Osteocyte (in vitro differentiated cells): ENCODE results near the gene AREG. TPM values are rescaled to one million over a fixed set of nuclear protein-coding genes. Genes with fewer than 3 reads are reported as not detected.

Experiments used
- DNase-seq: peaks from one replicate; pipeline ENCODE4 v3.0.0; 2021; ENCODE audit warnings: mixed read lengths; ENCODE audit not compliant: unreplicated experiment; ENCODE audit errors: extremely low spot score
- H3K27ac Mint-ChIP-seq: one replicate; pipeline ENCODE4 v1.8.0; 2021; ENCODE audit warnings: mild to moderate bottlenecking, mixed read lengths; ENCODE audit not compliant: unreplicated experiment
- H3K27me3 Mint-ChIP-seq: one replicate; pipeline ENCODE4 v1.8.0; 2021; ENCODE audit warnings: mixed read lengths; ENCODE audit not compliant: unreplicated experiment
- H3K36me3 Mint-ChIP-seq: one replicate; pipeline ENCODE4 v1.8.0; 2021; ENCODE audit warnings: mixed read lengths; ENCODE audit not compliant: unreplicated experiment
- H3K4me1 Mint-ChIP-seq: one replicate; pipeline ENCODE4 v1.8.0; 2021; ENCODE audit warnings: mixed read lengths; ENCODE audit not compliant: unreplicated experiment
- H3K4me3 Mint-ChIP-seq: one replicate; pipeline ENCODE4 v1.8.0; 2021; ENCODE audit warnings: mild to moderate bottlenecking, moderate library complexity, mixed read lengths; ENCODE audit not compliant: unreplicated experiment
- H3K9me3 Mint-ChIP-seq: one replicate; pipeline ENCODE4 v1.8.0; 2021; ENCODE audit warnings: mixed read lengths; ENCODE audit not compliant: unreplicated experiment
- CTCF ChIP-seq: fragments of 200-600 bp; sonication (generic); IDR thresholded peaks from 2 replicates; pipeline ENCODE4 v1.5.0; 2021; ENCODE audit warnings: antibody characterized with exemption, mild to moderate bottlenecking, moderate library complexity
- total RNA-seq: library from RNA; stranded (reverse); gene quantifications from 2 replicates; pipeline ENCODE4 v1.2.1, GENCODE V29; 2021

AREG gene
- total RNA-seq, 1 donor from 2014 or later: 0.64 TPM

- Mint-ChIP-seq H3K4me1 (peaks cover 19% of the 10 kb centered on the region), H3K27me3 (peaks cover 16% of the 10 kb centered on the region), H3K4me3 (no peak overlapping the region), H3K27ac (no peak overlapping the region), H3K9me3 (no peaks in the 10 kb centered on the region), H3K36me3 (no peaks in the 10 kb centered on the region)
- no peak for TF ChIP-seq CTCF
- no peak for DNase-seq
Observed at GRCh38 chr4:74402692-74403456, 42.1 kb upstream of the AREG start.

- no peak for TF ChIP-seq CTCF
- Mint-ChIP-seq H3K36me3 (no peaks in the 10 kb centered on the region), H3K27me3 (peaks cover 13% of the 10 kb centered on the region), H3K27ac (no peak overlapping the region), H3K9me3 (no peaks in the 10 kb centered on the region), H3K4me1 (no peaks in the 10 kb centered on the region), H3K4me3 (no peak overlapping the region)
- DNase-seq: no peak
Observed at GRCh38 chr4:74407891-74408290, 37.0 kb upstream of the AREG start.

GRCh38 chr4:74408639-74409038 is 36.3 kb upstream of the AREG start:
- TF ChIP-seq CTCF: no peak
- Mint-ChIP-seq H3K4me3 (no peak overlapping the region), H3K9me3 (no peaks in the 10 kb centered on the region), H3K27ac (no peak overlapping the region), H3K27me3 (peaks cover 8% of the 10 kb centered on the region), H3K36me3 (no peaks in the 10 kb centered on the region), H3K4me1 (no peaks in the 10 kb centered on the region)
- DNase-seq: no peak

- H3K36me3 Mint-ChIP-seq: no peaks in the 10 kb centered on the region
- H3K9me3 Mint-ChIP-seq: no peaks in the 10 kb centered on the region
- H3K4me1 Mint-ChIP-seq: no peaks in the 10 kb centered on the region
- TF ChIP-seq CTCF: no peak
- no peak for DNase-seq
- no peak overlapping the region for H3K27ac Mint-ChIP-seq
- H3K4me3 Mint-ChIP-seq: no peak overlapping the region
- H3K27me3 Mint-ChIP-seq: no peaks in the 10 kb centered on the region
Observed at GRCh38 chr4:74410272-74410671, 34.7 kb upstream of the AREG start.

- Mint-ChIP-seq H3K27me3 (no peaks in the 10 kb centered on the region), H3K4me3 (no peak overlapping the region), H3K36me3 (no peaks in the 10 kb centered on the region), H3K9me3 (no peaks in the 10 kb centered on the region), H3K27ac (no peak overlapping the region), H3K4me1 (peaks cover 6% of the 10 kb centered on the region)
- DNase-seq: no peak
- TF ChIP-seq CTCF: no peak
Observed at GRCh38 chr4:74412225-74412624, 32.7 kb upstream of the AREG start.
